ENCODE results near the gene OR51D1. TPM values are rescaled to one million over a fixed set of nuclear protein-coding genes. Genes with fewer than 3 reads are reported as not detected.

The OR51D1 gene, protein sequence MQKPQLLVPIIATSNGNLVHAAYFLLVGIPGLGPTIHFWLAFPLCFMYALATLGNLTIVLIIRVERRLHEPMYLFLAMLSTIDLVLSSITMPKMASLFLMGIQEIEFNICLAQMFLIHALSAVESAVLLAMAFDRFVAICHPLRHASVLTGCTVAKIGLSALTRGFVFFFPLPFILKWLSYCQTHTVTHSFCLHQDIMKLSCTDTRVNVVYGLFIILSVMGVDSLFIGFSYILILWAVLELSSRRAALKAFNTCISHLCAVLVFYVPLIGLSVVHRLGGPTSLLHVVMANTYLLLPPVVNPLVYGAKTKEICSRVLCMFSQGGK
- not detected for total RNA-seq
- polyA plus RNA-seq (ENCODE audit: insufficient read length in 6 of 6): not detected
- long read RNA-seq, donor 1: 0 reads
- long read RNA-seq, donor 2: 0 reads
- long read RNA-seq, donor 3: 0 reads
- long read RNA-seq, donor 4: 0 reads
- long read RNA-seq, donor 5: 0 reads
- long read RNA-seq, donor 6: 0 reads
- long read RNA-seq, donor 7: 0 reads
- long read RNA-seq, donor 8: 0 reads
- long read RNA-seq, donor 9: 0 reads
- long read RNA-seq, donor 10: 0 reads
- long read RNA-seq, donor 11: 0 reads
- long read RNA-seq, donor 12: 0 reads

DNA sequence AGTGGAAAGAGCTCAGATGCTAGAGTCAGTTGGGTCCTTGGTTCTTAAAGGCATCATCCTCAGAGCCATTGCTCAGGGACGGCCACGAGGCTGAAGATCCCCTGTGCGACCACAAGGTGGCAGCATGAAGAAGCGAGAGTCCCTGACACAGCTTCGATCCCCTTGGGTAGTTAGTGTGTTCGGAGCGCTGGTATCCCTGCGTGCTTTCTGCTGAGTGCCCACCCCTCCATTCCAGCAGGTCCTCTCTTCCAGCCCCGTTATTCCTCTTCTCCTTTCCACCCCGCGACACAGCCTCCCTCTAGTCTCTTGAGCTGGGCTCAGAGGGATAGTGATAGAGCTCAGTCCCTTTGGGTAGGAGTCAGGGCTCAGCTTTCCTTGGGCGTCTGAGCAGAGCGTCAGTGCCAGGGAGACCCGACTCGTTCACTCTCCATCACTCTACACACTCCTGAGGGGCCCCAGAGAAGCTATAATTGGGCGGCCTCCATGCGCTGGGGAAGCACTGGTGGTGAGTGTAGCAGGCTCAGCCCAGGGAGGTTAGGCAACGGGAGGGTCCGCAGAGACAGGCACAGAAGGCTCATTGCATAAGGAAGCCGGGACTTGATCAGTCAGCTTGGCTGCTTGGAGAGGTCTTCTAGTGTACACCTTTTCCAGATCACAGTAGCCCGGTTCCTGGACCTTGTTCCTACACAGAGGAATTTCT, at the start of gene OR51D1:
Gene OR51D1 (plus strand): TSS at position 516 of the 700 bp plus-strand sequence. CDS start 2,314 bp downstream, outside the sequence.
- TF ChIP-seq, protein P1, sequence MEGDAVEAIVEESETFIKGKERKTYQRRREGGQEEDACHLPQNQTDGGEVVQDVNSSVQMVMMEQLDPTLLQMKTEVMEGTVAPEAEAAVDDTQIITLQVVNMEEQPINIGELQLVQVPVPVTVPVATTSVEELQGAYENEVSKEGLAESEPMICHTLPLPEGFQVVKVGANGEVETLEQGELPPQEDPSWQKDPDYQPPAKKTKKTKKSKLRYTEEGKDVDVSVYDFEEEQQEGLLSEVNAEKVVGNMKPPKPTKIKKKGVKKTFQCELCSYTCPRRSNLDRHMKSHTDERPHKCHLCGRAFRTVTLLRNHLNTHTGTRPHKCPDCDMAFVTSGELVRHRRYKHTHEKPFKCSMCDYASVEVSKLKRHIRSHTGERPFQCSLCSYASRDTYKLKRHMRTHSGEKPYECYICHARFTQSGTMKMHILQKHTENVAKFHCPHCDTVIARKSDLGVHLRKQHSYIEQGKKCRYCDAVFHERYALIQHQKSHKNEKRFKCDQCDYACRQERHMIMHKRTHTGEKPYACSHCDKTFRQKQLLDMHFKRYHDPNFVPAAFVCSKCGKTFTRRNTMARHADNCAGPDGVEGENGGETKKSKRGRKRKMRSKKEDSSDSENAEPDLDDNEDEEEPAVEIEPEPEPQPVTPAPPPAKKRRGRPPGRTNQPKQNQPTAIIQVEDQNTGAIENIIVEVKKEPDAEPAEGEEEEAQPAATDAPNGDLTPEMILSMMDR (IDR thresholded peaks at IDR 0.05): peak; percentile 77 to 92
- ATAC-seq: peak; percentile 99
- no peaks in the 10 kb centered on the region for H3K9me3 ChIP-seq
- no peaks in the 10 kb centered on the region for H3K36me3 ChIP-seq
- peaks cover 0 to 2% of the 10 kb centered on the region in 2 donors for H3K4me1 ChIP-seq
- peak; percentile 37 to 82 (median 64) for DNase-seq
- peaks cover 0 to 6% of the 10 kb centered on the region in 2 donors for H3K27me3 ChIP-seq
- no peak within 1 kb of the TSS for H3K4me3 ChIP-seq
- intact Hi-C loops (cut with DNase I): no loop called here
- no peak within 1 kb of the TSS for H3K27ac ChIP-seq

DNA sequence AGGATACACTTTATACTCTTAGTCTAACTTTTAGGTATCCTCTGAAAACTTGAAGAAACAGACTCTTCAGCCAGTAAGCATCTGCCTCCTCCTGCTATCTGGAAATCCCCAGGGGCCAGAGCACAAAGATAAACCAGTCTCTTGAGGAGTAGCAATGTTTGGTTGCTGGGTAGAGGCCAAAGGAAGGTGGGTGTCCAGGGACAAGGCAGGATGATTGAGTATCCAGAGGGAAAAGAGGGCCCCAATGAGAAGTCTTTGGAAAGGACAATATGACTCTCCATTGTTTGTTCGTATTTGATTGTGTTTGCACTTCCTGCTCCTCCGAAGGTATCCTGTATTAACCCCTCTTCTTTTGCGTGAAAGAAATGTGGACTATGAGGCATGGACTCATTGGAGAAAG, 48.3 kb upstream of the OR51D1 start:
- H3K27ac ChIP-seq: no peak overlapping the region
- ATAC-seq (no peak), DNase-seq (no peak)
- H3K36me3 ChIP-seq: no peaks in the 10 kb centered on the region
- TF ChIP-seq, protein P1 (IDR thresholded peaks at IDR 0.05): no peak
- no peaks in the 10 kb centered on the region for H3K9me3 ChIP-seq
- H3K27me3 ChIP-seq: no peaks in the 10 kb centered on the region
- no peaks in the 10 kb centered on the region for H3K4me1 ChIP-seq
- no peak overlapping the region for H3K4me3 ChIP-seq
- intact Hi-C loops (cut with DNase I): no loop called here

DNA sequence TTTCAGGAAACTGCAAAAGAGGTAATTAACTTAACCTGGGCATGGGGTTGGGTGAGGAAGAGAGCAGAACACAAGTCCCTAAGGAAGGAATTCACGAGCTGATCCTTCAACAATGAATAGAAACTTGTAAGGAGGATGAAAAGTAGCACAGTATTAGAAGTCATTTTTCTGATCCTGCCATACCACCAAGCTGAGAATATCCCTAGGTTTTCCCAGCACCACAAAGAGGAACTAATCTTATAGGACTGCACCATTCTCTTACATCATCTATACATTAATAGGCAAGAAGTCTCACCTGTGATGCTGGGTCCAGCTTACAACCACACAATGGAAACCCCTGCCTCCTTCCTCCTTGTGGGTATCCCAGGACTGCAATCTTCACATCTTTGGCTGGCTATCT, 43.5 kb upstream of the OR51D1 start, which contains the start of gene OR52I1:
Gene OR52I1 (plus strand): TSS at position 301 of the 400 bp plus-strand sequence. CDS start 0 bp downstream, at position 301.
- TF ChIP-seq, protein P1 (IDR thresholded peaks at IDR 0.05): no peak
- intact Hi-C loops (cut with DNase I): no loop called here
- no peak within 1 kb of the TSS for H3K4me3 ChIP-seq
- no peaks in the 10 kb centered on the region for H3K9me3 ChIP-seq
- no peaks in the 10 kb centered on the region for H3K4me1 ChIP-seq
- ATAC-seq (no peak), DNase-seq (no peak)
- no peaks in the 10 kb centered on the region for H3K27me3 ChIP-seq
- H3K27ac ChIP-seq: no peak within 1 kb of the TSS
- peaks cover 0 to 14% of the 10 kb centered on the region in 2 donors for H3K36me3 ChIP-seq

DNA sequence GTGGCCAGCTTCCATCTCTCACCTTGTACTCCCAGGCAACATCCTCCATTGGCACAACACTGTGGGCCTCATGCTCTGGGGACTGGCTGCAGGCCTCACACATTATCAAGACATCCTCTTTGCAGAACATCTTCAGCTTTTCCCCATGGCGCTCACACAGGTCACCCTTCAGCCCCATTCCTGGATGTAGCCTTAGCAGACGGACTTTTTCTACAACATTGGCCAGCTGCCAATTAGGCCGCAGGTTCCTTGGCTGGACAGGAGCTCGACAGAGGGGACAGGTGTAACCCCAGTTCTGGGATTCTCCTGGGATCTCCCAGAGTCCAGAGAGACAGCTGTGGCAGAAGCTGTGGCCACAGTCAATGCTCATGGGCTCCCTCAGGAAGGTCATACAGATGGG, 32.2 kb upstream of the OR51D1 start:
- Histone ChIP-seq H3K4me1 (peaks cover 0 to 19% of the 10 kb centered on the region in 2 donors), H3K27me3 (no peaks in the 10 kb centered on the region), H3K4me3 (no peak overlapping the region), H3K9me3 (no peaks in the 10 kb centered on the region), H3K27ac (no peak overlapping the region), H3K36me3 (peaks cover 0 to 48% of the 10 kb centered on the region in 2 donors)
- TF ChIP-seq, protein P1 (IDR thresholded peaks at IDR 0.05): no peak
- ATAC-seq (no peak), DNase-seq (no peak)
- intact Hi-C loops (cut with DNase I): no loop called here
